ENCODE results near the gene GPR146.
"Not testable (repeated sequence)": the region's sequence is repeated elsewhere in the genome, so short reads cannot be mapped to it uniquely, and the experiment has no call there.

Gene GPR146

GRCh38 chr7:1002445-1002844, 41.9 kb upstream of the GPR146 start:
- not testable (repeated sequence) for H3K27ac ChIP-seq (ENCODE audit: low read length); H3K27me3 ChIP-seq (ENCODE audit: insufficient read depth, low read length); H3K9me3 ChIP-seq (ENCODE audit: insufficient read depth, low read depth, low read length); H3K36me3 ChIP-seq (ENCODE audit: insufficient read depth, low read depth, low read length); H3K9ac ChIP-seq (ENCODE audit: low read depth, low read length); H3K4me1 ChIP-seq (ENCODE audit: insufficient read depth, low read length); H3K4me3 ChIP-seq (ENCODE audit: low read length)

- Histone ChIP-seq H3K36me3 (ENCODE audit: insufficient read depth, low read depth, low read length) (no peaks in the 10 kb centered on the region; the same call in 1 of the 2 replicates), H3K27me3 (ENCODE audit: insufficient read depth, low read length) (no peaks in the 10 kb centered on the region), H3K9ac (ENCODE audit: low read depth, low read length) (no peak overlapping the region), H3K9me3 (ENCODE audit: insufficient read depth, low read depth, low read length) (no peaks in the 10 kb centered on the region), H3K4me3 (ENCODE audit: low read length) (no peak overlapping the region), H3K4me1 (ENCODE audit: insufficient read depth, low read length) (no peaks in the 10 kb centered on the region), H3K27ac (ENCODE audit: low read length) (no peak overlapping the region)
These were observed 40.1 kb upstream of the GPR146 start for GRCh38 chr7:1004018-1004852.

- no peaks in the 10 kb centered on the region; the same call in 1 of the 2 replicates for H3K36me3 ChIP-seq (ENCODE audit: insufficient read depth, low read depth, low read length)
- H3K9me3 ChIP-seq (ENCODE audit: insufficient read depth, low read depth, low read length): no peaks in the 10 kb centered on the region
- no peak overlapping the region for H3K9ac ChIP-seq (ENCODE audit: low read depth, low read length)
- no peak overlapping the region for H3K27ac ChIP-seq (ENCODE audit: low read length)
- H3K4me1 ChIP-seq (ENCODE audit: insufficient read depth, low read length): no peaks in the 10 kb centered on the region
- H3K4me3 ChIP-seq (ENCODE audit: low read length): no peak overlapping the region
- H3K27me3 ChIP-seq (ENCODE audit: insufficient read depth, low read length): no peaks in the 10 kb centered on the region
These were observed 39.0 kb upstream of the GPR146 start for GRCh38 chr7:1005303-1005702.

GRCh38 chr7:1007901-1008300, 36.4 kb upstream of the GPR146 start:
- Histone ChIP-seq H3K27ac (ENCODE audit: low read length) (no peak overlapping the region), H3K9me3 (ENCODE audit: insufficient read depth, low read depth, low read length) (no peaks in the 10 kb centered on the region), H3K4me1 (ENCODE audit: insufficient read depth, low read length) (no peaks in the 10 kb centered on the region), H3K4me3 (ENCODE audit: low read length) (no peak overlapping the region), H3K36me3 (ENCODE audit: insufficient read depth, low read depth, low read length) (no peaks in the 10 kb centered on the region; the same call in 1 of the 2 replicates), H3K9ac (ENCODE audit: low read depth, low read length) (no peak overlapping the region), H3K27me3 (ENCODE audit: insufficient read depth, low read length) (no peaks in the 10 kb centered on the region)

- no peak overlapping the region for H3K4me3 ChIP-seq (ENCODE audit: low read length)
- no peaks in the 10 kb centered on the region for H3K9me3 ChIP-seq (ENCODE audit: insufficient read depth, low read depth, low read length)
- no peak overlapping the region for H3K27ac ChIP-seq (ENCODE audit: low read length)
- no peak overlapping the region for H3K9ac ChIP-seq (ENCODE audit: low read depth, low read length)
- no peaks in the 10 kb centered on the region for H3K4me1 ChIP-seq (ENCODE audit: insufficient read depth, low read length)
- no peaks in the 10 kb centered on the region; the same call in 1 of the 2 replicates for H3K36me3 ChIP-seq (ENCODE audit: insufficient read depth, low read depth, low read length)
- no peaks in the 10 kb centered on the region for H3K27me3 ChIP-seq (ENCODE audit: insufficient read depth, low read length)
These were observed 35.5 kb upstream of the GPR146 start for GRCh38 chr7:1008733-1009363.

GRCh38 chr7:1009747-1010146, 34.6 kb upstream of the GPR146 start:
- no peaks in the 10 kb centered on the region for H3K4me1 ChIP-seq (ENCODE audit: insufficient read depth, low read length)
- no peak overlapping the region for H3K27ac ChIP-seq (ENCODE audit: low read length)
- H3K36me3 ChIP-seq (ENCODE audit: insufficient read depth, low read depth, low read length): no peaks in the 10 kb centered on the region; the same call in 1 of the 2 replicates
- H3K9me3 ChIP-seq (ENCODE audit: insufficient read depth, low read depth, low read length): no peaks in the 10 kb centered on the region
- H3K27me3 ChIP-seq (ENCODE audit: insufficient read depth, low read length): no peaks in the 10 kb centered on the region
- no peak overlapping the region for H3K4me3 ChIP-seq (ENCODE audit: low read length)
- no peak overlapping the region for H3K9ac ChIP-seq (ENCODE audit: low read depth, low read length)

GRCh38 chr7:1010226-1010625, 34.1 kb upstream of the GPR146 start:
- no peaks in the 10 kb centered on the region for H3K27me3 ChIP-seq (ENCODE audit: insufficient read depth, low read length)
- no peak overlapping the region for H3K4me3 ChIP-seq (ENCODE audit: low read length)
- H3K27ac ChIP-seq (ENCODE audit: low read length): no peak overlapping the region
- H3K4me1 ChIP-seq (ENCODE audit: insufficient read depth, low read length): no peaks in the 10 kb centered on the region
- no peaks in the 10 kb centered on the region; the same call in 1 of the 2 replicates for H3K36me3 ChIP-seq (ENCODE audit: insufficient read depth, low read depth, low read length)
- no peak overlapping the region for H3K9ac ChIP-seq (ENCODE audit: low read depth, low read length)
- H3K9me3 ChIP-seq (ENCODE audit: insufficient read depth, low read depth, low read length): no peaks in the 10 kb centered on the region

GRCh38 chr7:1011297-1012003, 32.9 kb upstream of the GPR146 start:
- H3K9me3 ChIP-seq (ENCODE audit: insufficient read depth, low read depth, low read length): no peaks in the 10 kb centered on the region
- H3K27me3 ChIP-seq (ENCODE audit: insufficient read depth, low read length): no peaks in the 10 kb centered on the region
- no peak overlapping the region for H3K4me3 ChIP-seq (ENCODE audit: low read length)
- no peak overlapping the region for H3K27ac ChIP-seq (ENCODE audit: low read length)
- H3K9ac ChIP-seq (ENCODE audit: low read depth, low read length): no peak overlapping the region
- H3K4me1 ChIP-seq (ENCODE audit: insufficient read depth, low read length): no peaks in the 10 kb centered on the region
- H3K36me3 ChIP-seq (ENCODE audit: insufficient read depth, low read depth, low read length): no peaks in the 10 kb centered on the region; the same call in 1 of the 2 replicates

- no peaks in the 10 kb centered on the region for H3K4me1 ChIP-seq (ENCODE audit: insufficient read depth, low read length)
- no peak overlapping the region for H3K4me3 ChIP-seq (ENCODE audit: low read length)
- no peak overlapping the region for H3K9ac ChIP-seq (ENCODE audit: low read depth, low read length)
- H3K27me3 ChIP-seq (ENCODE audit: insufficient read depth, low read length): no peaks in the 10 kb centered on the region
- H3K9me3 ChIP-seq (ENCODE audit: insufficient read depth, low read depth, low read length): no peaks in the 10 kb centered on the region
- H3K36me3 ChIP-seq (ENCODE audit: insufficient read depth, low read depth, low read length): no peaks in the 10 kb centered on the region; the same call in 1 of the 2 replicates
- no peak overlapping the region for H3K27ac ChIP-seq (ENCODE audit: low read length)
These were observed 32.2 kb upstream of the GPR146 start for GRCh38 chr7:1012004-1012715.

GRCh38 chr7:1012716-1013095, 31.6 kb upstream of the GPR146 start:
- Histone ChIP-seq H3K27me3 (ENCODE audit: insufficient read depth, low read length) (no peaks in the 10 kb centered on the region), H3K4me3 (ENCODE audit: low read length) (no peak overlapping the region), H3K9ac (ENCODE audit: low read depth, low read length) (no peak overlapping the region), H3K9me3 (ENCODE audit: insufficient read depth, low read depth, low read length) (no peaks in the 10 kb centered on the region), H3K36me3 (ENCODE audit: insufficient read depth, low read depth, low read length) (no peaks in the 10 kb centered on the region; the same call in 1 of the 2 replicates), H3K27ac (ENCODE audit: low read length) (no peak overlapping the region), H3K4me1 (ENCODE audit: insufficient read depth, low read length) (no peaks in the 10 kb centered on the region)

GRCh38 chr7:1013581-1013980, 30.8 kb upstream of the GPR146 start:
- Histone ChIP-seq H3K27ac (ENCODE audit: low read length) (no peak overlapping the region), H3K27me3 (ENCODE audit: insufficient read depth, low read length) (no peaks in the 10 kb centered on the region), H3K4me1 (ENCODE audit: insufficient read depth, low read length) (no peaks in the 10 kb centered on the region), H3K4me3 (ENCODE audit: low read length) (no peak overlapping the region), H3K9ac (ENCODE audit: low read depth, low read length) (no peak overlapping the region), H3K36me3 (ENCODE audit: insufficient read depth, low read depth, low read length) (no peaks in the 10 kb centered on the region; the same call in 1 of the 2 replicates), H3K9me3 (ENCODE audit: insufficient read depth, low read depth, low read length) (no peaks in the 10 kb centered on the region)

Data from iPS-20b (cell line).